Skeletal muscle satellite cell (primary cell): ENCODE results near the gene TAGLN2.

Experiments
- H3K27me3 ChIP-seq: 2 replicates; pipeline ENCODE4 v1.7.0; 2013; ENCODE audit warnings: low read length; ENCODE audit not compliant: control insufficient read depth, insufficient read depth
- H3K36me3 ChIP-seq: 2 replicates; pipeline ENCODE4 v1.7.0; 2013; ENCODE audit warnings: mild to moderate bottlenecking, control low read depth, low read length; ENCODE audit not compliant: insufficient read depth
- H3K4me1 ChIP-seq: 2 replicates; pipeline ENCODE4 v1.7.0; 2013; ENCODE audit warnings: low read length; ENCODE audit not compliant: control insufficient read depth, insufficient read depth
- H3K4me2 ChIP-seq: 2 replicates; pipeline ENCODE4 v1.7.0; 2013; ENCODE audit warnings: mild to moderate bottlenecking, low read length
- H3K4me3 ChIP-seq: 2 replicates; pipeline ENCODE4 v1.7.0; 2013; ENCODE audit warnings: low read length
- H3K9ac ChIP-seq: 2 replicates; pipeline ENCODE4 v1.7.0; 2013; ENCODE audit warnings: mild to moderate bottlenecking, low read depth, low read length, moderate library complexity
- H3K9me3 ChIP-seq: replicated peaks from 2 replicates; pipeline ENCODE4 v1.7.0; 2013; ENCODE audit warnings: mild to moderate bottlenecking, control low read depth, low read length

Gene TAGLN2

DNA sequence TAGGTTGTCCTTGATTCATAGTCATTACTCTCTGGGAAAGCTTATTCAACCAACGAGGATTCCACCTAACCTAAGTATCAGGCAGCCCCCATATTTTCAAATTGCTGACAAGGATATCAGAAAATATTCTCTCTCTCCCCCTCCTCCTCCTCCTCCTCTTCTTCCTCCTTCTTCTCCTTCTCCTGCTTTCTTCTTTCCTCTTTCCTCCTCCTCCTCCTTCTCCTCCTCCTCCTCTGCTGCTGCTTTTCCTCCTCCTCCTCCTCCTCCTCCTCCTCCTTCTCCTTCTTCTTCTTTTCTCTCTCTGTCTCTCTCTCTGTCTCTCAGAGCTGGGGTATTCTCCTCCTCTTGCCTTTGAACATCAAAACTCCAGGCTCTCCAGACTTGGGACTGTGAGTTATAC lies 22.6 kb upstream of the TAGLN2 start:
- no peak overlapping the region for H3K4me3 ChIP-seq
- H3K9me3 ChIP-seq, result no peaks in the 10 kb centered on the region
- no peaks in the 10 kb centered on the region for H3K36me3 ChIP-seq
- H3K9ac ChIP-seq, result no peak overlapping the region
- H3K4me1 ChIP-seq, result peaks cover 8% of the 10 kb centered on the region
- H3K4me2 ChIP-seq, result no peak overlapping the region
- peaks cover 66% of the 10 kb centered on the region for H3K27me3 ChIP-seq

- Histone ChIP-seq H3K4me3 (peak overlapping the region; percentile 70), H3K4me2 (peak overlapping the region; percentile 91), H3K27me3 (peaks cover 66% of the 10 kb centered on the region), H3K9me3 (no peaks in the 10 kb centered on the region), H3K4me1 (peaks cover 8% of the 10 kb centered on the region), H3K36me3 (no peaks in the 10 kb centered on the region), H3K9ac (no peak overlapping the region)
Observed at GRCh38 chr1:159946242-159947187, 21.2 kb upstream of the TAGLN2 start.

- Histone ChIP-seq H3K4me1 (peaks cover 8% of the 10 kb centered on the region), H3K9me3 (no peaks in the 10 kb centered on the region), H3K9ac (peak within 1 kb of the TSS; percentile 38), H3K4me2 (peak within 1 kb of the TSS; percentile 91), H3K36me3 (no peaks in the 10 kb centered on the region), H3K4me3 (peak within 1 kb of the TSS; percentile 70), H3K27me3 (peaks cover 68% of the 10 kb centered on the region)
Observed at GRCh38 chr1:159945483-159946241, 20.4 kb upstream of the TAGLN2 start, which contains the start of gene IGSF9. TSS of gene IGSF9 (minus strand) at chr1:159945613. CDS start at chr1:159943454, 2,159 bp downstream.

GRCh38 chr1:159944623-159945455 lies 19.5 kb upstream of the TAGLN2 start:
- Histone ChIP-seq H3K4me3 (peak overlapping the region; percentile 70), H3K4me2 (peak overlapping the region; percentile 91), H3K9me3 (no peaks in the 10 kb centered on the region), H3K27me3 (peaks cover 67% of the 10 kb centered on the region), H3K9ac (no peak overlapping the region), H3K4me1 (peaks cover 8% of the 10 kb centered on the region), H3K36me3 (no peaks in the 10 kb centered on the region)

GRCh38 chr1:159943908-159944622 lies 18.8 kb upstream of the TAGLN2 start:
- no peak overlapping the region for H3K4me3 ChIP-seq
- no peak overlapping the region for H3K4me2 ChIP-seq
- H3K9me3 ChIP-seq, result no peaks in the 10 kb centered on the region
- no peaks in the 10 kb centered on the region for H3K36me3 ChIP-seq
- H3K9ac ChIP-seq, result no peak overlapping the region
- H3K27me3 ChIP-seq, result peaks cover 66% of the 10 kb centered on the region
- H3K4me1 ChIP-seq, result peaks cover 8% of the 10 kb centered on the region

GRCh38 chr1:159943278-159943640 lies 18.0 kb upstream of the TAGLN2 start:
- no peak overlapping the region for H3K4me3 ChIP-seq
- peaks cover 71% of the 10 kb centered on the region for H3K27me3 ChIP-seq
- no peaks in the 10 kb centered on the region for H3K36me3 ChIP-seq
- H3K9me3 ChIP-seq, result no peaks in the 10 kb centered on the region
- H3K4me1 ChIP-seq, result peaks cover 8% of the 10 kb centered on the region
- H3K9ac ChIP-seq, result no peak overlapping the region
- H3K4me2 ChIP-seq, result no peak overlapping the region

DNA sequence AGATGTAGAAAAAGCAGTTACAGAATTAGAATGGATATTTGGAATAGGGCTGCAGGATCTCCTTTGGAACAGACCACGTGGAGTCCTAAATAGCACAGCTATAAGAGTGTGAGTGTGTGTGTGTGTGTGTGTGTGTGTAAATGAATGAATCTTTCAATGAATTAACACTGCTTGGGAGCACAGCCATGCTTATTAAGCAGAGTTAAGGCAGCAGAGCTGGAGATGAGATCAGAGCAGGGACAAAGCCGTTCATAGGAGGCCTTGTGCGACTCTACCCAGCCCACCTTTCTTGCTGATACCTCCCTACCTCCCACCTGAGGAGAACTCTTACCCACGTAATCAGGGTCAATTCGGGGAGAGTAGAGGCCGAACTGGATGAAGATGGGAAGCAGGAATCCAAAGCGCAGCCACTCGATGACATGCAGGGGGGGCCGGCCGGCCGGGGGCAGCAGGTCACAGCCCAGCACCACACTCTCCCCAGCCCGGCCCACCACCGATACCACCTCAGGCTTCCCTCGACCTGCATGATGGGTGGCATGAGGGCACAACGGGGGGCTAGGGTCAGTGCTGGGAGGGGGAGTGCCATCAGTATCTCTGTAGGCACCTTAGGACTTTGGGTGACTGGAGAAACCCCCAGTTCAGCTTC lies 17.4 kb upstream of the TAGLN2 start:
- H3K9me3 ChIP-seq, result no peaks in the 10 kb centered on the region

GRCh38 chr1:159941591-159942560 lies 16.6 kb upstream of the TAGLN2 start:
- Histone ChIP-seq H3K9ac (no peak overlapping the region), H3K36me3 (no peaks in the 10 kb centered on the region)

More for the DNA sequence above, 17.4 kb upstream of the TAGLN2 start:
- Histone ChIP-seq H3K36me3 (no peaks in the 10 kb centered on the region), H3K4me2 (no peak overlapping the region), H3K4me1 (peaks cover 8% of the 10 kb centered on the region), H3K9ac (no peak overlapping the region), H3K4me3 (no peak overlapping the region), H3K27me3 (peaks cover 76% of the 10 kb centered on the region)

DNA sequence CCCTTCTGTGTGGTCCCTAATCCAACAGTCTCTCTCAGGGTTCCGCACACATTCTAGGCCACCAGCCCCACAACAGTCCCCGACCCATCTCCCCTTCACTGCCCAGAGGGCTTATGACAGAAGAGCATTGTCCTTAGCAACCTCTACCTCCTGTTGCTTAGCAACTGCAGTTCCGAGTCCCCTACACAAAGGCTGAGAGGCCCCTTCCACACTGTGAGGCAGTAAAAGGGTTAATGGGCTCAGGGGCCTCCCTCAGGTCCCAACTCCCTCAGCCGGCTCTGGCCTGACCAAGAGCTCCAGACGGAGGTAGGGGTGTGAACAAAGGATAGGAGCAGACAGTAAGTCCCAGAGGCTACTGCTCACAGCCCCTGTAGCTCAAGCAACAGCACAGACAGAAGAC lies 15.8 kb upstream of the TAGLN2 start:
- Histone ChIP-seq H3K9me3 (no peaks in the 10 kb centered on the region), H3K36me3 (no peaks in the 10 kb centered on the region), H3K27me3 (peaks cover 69% of the 10 kb centered on the region), H3K9ac (no peak overlapping the region), H3K4me1 (peaks cover 8% of the 10 kb centered on the region), H3K4me2 (no peak overlapping the region), H3K4me3 (no peak overlapping the region)

More at GRCh38 chr1:159941591-159942560, 16.6 kb upstream of the TAGLN2 start:
- peaks cover 8% of the 10 kb centered on the region for H3K4me1 ChIP-seq
- no peaks in the 10 kb centered on the region for H3K9me3 ChIP-seq
- no peak overlapping the region for H3K4me2 ChIP-seq
- peaks cover 75% of the 10 kb centered on the region for H3K27me3 ChIP-seq
- H3K4me3 ChIP-seq, result no peak overlapping the region
